HG02870 (cell line): ENCODE results near the gene CEP63.

Experiments
- ATAC-seq: cut with Tn5 transposase; IDR thresholded peaks from one replicate; pipeline ENCODE4 v1.9.1; 2021; ENCODE audit warnings: mild to moderate bottlenecking, moderate library complexity; ENCODE audit not compliant: unreplicated experiment

Gene CEP63

GRCh38 chr3:134606033-134607025, 120.5 kb downstream of the CEP63 start:
- no peak for ATAC-seq

GRCh38 chr3:134607054-134608022, 121.5 kb downstream of the CEP63 start:
- ATAC-seq = no peak

DNA sequence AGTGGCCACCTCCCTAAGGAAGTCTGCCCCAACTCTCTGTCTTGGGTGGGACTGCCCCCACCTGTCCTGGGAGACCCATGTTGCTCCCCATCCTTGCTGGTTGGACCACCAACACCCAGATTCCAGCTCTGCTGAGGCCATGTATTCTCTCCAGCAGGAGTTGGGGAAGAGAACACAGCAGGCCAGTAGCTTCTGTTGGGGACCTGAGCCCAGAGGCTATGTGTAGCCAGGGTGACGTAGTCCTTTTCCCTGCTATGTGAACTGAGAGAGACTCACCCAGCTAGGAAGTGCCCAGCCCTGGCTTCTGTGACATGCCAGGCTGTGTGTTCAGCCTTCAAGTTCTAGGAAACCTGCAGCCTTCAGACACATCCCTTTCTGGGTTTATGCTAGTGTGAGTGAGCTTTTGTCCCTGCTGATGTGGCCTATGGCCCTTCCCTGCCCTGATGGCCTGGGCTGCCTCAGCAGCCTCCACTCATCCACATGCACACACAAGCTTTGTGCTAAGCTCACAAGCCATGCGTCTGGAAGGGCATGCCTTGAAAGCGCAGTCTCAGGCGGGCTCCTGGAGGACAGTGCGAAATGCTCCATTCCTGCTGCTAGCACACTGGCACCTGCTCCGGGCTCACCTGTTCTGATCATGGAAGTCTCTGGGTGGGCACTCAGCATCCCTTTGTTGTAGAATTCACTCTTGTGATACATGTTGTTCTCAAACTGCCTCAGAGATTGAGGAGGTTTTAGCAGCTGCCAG, 122.3 kb downstream of the CEP63 start:
- ATAC-seq = no peak

DNA sequence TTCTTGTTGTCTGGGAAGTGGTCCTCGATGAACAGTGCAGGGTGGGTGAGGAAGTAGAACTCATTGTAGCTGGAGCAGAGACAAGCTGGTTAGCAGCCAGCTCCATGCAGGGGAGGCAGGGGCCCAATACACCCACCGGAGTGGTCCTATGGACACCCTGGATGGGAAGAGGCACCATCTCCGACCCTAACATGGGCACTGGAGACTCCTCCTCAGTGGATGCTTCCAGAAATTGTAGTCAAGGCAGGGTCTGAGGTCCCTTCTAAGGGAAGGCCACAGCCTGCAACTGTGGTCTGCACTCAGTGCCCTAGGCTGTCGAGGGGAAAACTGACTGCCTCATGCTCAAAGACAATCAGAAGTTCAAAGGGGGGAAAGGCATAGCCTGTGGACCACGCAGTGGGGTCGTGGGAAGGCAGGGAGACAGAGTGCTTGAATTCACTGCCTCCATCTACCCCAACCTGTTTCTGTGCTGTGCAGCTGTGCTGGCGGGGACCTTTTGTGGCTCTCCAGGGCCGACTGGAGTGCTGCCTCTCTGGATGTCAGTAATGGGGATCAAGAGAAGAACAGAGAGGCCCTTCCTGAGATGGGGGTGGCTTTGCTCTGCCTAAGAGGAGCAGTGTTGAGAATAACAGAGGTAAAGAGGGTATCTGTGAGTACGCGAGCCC, 123.0 kb downstream of the CEP63 start:
- no peak for ATAC-seq

GRCh38 chr3:134609821-134610431, 124.1 kb downstream of the CEP63 start:
- ATAC-seq = no peak

- no peak for ATAC-seq
Observed at GRCh38 chr3:134610432-134611385, 124.9 kb downstream of the CEP63 start.

DNA sequence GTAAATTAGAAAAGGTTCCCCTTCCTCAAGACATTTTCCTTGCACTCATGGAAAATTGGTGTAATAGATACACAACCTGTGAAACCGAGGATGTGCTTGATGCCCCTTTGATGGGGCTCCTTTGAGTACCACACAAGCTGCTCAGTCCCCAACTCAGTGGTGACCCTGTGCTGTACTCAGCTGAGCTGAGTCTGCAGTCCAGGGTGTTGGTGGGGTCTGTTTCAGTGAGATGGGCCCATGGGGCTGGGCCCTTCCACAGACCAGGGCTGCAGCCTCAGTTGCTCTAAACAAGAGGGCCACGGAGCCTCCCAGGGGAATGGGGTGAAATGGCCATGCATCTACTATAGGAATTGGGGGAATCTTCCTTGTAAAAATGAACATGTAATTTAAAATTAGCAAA, 125.7 kb downstream of the CEP63 start:
- no peak for ATAC-seq

GRCh38 chr3:134613006-134613520, 127.2 kb downstream of the CEP63 start:
- no peak for ATAC-seq

- no peak for ATAC-seq
Observed at GRCh38 chr3:134614955-134615354, 129.1 kb downstream of the CEP63 start.

DNA sequence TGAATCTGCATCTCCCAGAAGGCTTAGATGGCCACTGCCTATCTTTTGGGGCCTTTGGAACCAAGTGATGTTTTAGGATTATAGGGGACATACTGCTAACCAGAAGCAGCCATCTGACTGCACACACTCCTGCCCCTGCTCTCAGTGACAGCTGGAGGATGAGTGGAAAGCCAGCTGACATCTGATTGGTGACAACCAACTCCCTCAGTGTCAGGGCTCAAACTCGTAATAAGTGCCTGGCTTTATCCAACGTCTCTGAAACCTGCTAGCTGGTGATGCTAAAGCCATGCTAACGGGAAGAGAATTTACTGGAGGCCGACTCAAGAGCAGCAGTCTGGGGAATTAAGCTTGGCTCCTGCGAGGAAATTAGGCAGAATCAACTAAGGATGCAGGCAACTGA, 129.9 kb downstream of the CEP63 start:
- ATAC-seq = no peak

GRCh38 chr3:134617608-134618477, 132.0 kb downstream of the CEP63 start:
- ATAC-seq = no peak

GRCh38 chr3:134618478-134619300, 132.8 kb downstream of the CEP63 start:
- ATAC-seq = no peak

DNA sequence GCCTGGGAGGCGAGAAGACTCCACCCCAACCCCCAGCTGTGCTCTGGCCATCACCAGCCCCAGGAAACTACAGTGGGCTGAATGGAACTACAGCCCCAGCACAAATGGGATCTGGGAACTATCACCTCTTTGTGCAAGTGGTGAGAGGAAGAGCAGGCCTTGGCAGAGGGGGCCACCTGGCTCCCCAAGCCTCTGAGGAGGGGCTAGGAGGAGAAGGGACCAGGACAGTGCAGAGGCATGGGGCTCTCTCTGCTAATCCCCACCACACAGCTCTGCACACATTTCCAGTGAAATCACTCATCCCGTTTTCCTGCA, 133.4 kb downstream of the CEP63 start:
- ATAC-seq = no peak

GRCh38 chr3:134619884-134620445, 134.1 kb downstream of the CEP63 start:
- no peak for ATAC-seq

DNA sequence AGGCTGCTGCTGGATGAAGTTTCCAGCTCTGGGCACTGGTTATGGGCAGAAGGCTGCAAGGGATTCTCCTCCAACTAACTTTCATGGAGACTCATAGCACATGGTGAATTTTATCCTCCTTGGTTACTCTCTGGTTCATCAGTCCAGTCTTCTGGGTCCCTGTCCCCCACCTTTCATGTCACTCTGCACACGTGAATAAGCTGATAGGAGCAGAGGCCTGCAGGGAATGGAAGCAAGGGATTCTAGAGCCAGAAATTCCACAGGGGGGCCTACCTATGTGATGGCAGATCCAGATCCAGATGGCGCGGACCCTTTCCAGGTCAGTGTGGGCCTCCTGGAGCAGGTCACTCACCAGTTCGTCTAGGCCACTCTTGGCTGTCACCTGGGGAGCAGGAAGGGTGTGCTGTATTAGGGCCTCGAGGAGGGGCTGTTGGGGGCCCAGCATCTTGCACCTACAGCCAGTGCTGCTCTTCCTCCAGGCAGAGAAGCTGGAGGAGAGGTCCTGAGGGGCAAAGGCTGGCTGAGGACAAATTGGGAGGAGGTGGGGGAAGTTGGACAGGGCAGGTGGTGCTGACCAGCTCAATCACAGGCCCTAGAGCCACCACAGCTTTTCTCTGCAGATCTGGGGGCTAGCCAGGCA, 134.7 kb downstream of the CEP63 start:
- ATAC-seq = no peak

- ATAC-seq = no peak
Observed at GRCh38 chr3:134621854-134622253, 136.0 kb downstream of the CEP63 start.
